HCT116 (cell line): Measurements from ENCODE around the gene TLN1. TPM values are rescaled to one million over a fixed set of nuclear protein-coding genes. Genes with fewer than 3 reads are reported as not detected.

Experiments
- ATAC-seq: fragments of 200-7000 bp; cut with Tn5 transposase; 2 replicates; pipeline ENCODE4 v1.9.1; 2020; ENCODE audit warnings: mild to moderate bottlenecking, moderate library complexity
- BruUV-seq: library from RNA; stranded (reverse); fragments of 400-500 nt; replicated peaks from 2 replicates; lab custom pipeline; 2021; lab: Mats Ljungman, UMichigan
- CTCF ChIA-PET: fragments of 300-600 bp; sonication (Branson Sonifier 250); formaldehyde crosslinking; loops from one replicate; lab custom pipeline; 2021; ENCODE audit warnings: antibody characterized with exemption; lab: Charles Lee
- POLR2A ChIA-PET: fragments of 300-600, 350-600 bp; sonication (Branson Sonifier 250); formaldehyde crosslinking; loops from one replicate; lab custom pipeline; 2021; ENCODE audit warnings: antibody characterized with exemption; lab: Charles Lee
- RAD21 ChIA-PET, 2 experiments: fragments of 300-600 bp; sonication (Branson Sonifier 250); formaldehyde crosslinking; loops; one replicate each; lab custom pipeline; 2023; ENCODE audit warnings: low total read pairs in 2 of 2; ENCODE audit not compliant: uncharacterized antibody in 2 of 2, unreplicated experiment in 2 of 2, low non-redundant PET in 1 of 2; lab: Charles Lee
- DNase-seq: peaks from one replicate; pipeline ENCODE4 v3.0.0-alpha.2; 2010; ENCODE audit warnings: low read depth, low spot score
- H2AFZ ChIP-seq: fragments of 200-600 bp; shearing (Covaris generic), sonication (generic); 2 replicates; pipeline ENCODE4 v1.6.1; 2017; ENCODE audit warnings: low read depth, mixed run types, mixed read lengths, antibody characterized with exemption, low read length; ENCODE audit not compliant: poor library complexity, severe bottlenecking
- H3K27ac ChIP-seq: 2 replicates; pipeline ENCODE4 v1.5.1; 2012; ENCODE audit warnings: low read depth, low read length
- H3K27me3 ChIP-seq: fragments of 200-600 bp; sonication (generic); 2 replicates; pipeline ENCODE4 v1.6.1; 2016; ENCODE audit warnings: mixed run types, low read length, mixed read lengths; ENCODE audit not compliant: insufficient read depth
- H3K36me3 ChIP-seq, 2 experiments: fragments of 200-500 bp in 1 of 2; fragments of 200-600 bp in 1 of 2; sonication (Bioruptor generic) in 1 of 2; sonication (generic) in 1 of 2; 2 replicates each; pipeline versions ENCODE4 v1.5.1 to v1.6.1; 2014 to 2016; ENCODE audit warnings: low read length in 2 of 2, inconsistent platforms in 1 of 2, mixed read lengths in 1 of 2, mixed run types in 1 of 2; ENCODE audit not compliant: insufficient read depth in 2 of 2, control insufficient read depth in 1 of 2
- H3K4me1 ChIP-seq, 2 experiments: fragments of 200-600 bp in 1 of 2; sonication (generic) in 1 of 2; 2 replicates each; pipeline versions ENCODE4 v1.5.1 to v1.6.1; 2012 to 2017; ENCODE audit warnings: low read length in 2 of 2, inconsistent platforms in 1 of 2, mild to moderate bottlenecking in 1 of 2, mixed read lengths in 1 of 2, mixed run types in 1 of 2, moderate library complexity in 1 of 2; ENCODE audit not compliant: insufficient read depth in 2 of 2, control insufficient read depth in 1 of 2
- H3K4me2 ChIP-seq: fragments of 200-600 bp; sonication (generic); 2 replicates; pipeline ENCODE4 v1.6.1; 2017; ENCODE audit warnings: mixed run types, low read length, mixed read lengths
- H3K4me3 ChIP-seq, 2 experiments: fragments of 200-600 bp in 1 of 2; sonication (generic) in 1 of 2; replicated peaks in 1 of 2; 2 replicates each; pipeline ENCODE4 v1.5.1; 2011 to 2016; ENCODE audit warnings: low read length in 2 of 2, control low read depth in 1 of 2, low read depth in 1 of 2, mild to moderate bottlenecking in 1 of 2, mixed read lengths in 1 of 2, mixed run types in 1 of 2
- H3K79me2 ChIP-seq: fragments of 200-600 bp; sonication (generic); 2 replicates; pipeline ENCODE4 v1.6.1; 2017; ENCODE audit warnings: mild to moderate bottlenecking, mixed run types, low read length, moderate library complexity, mixed read lengths; ENCODE audit not compliant: insufficient read depth
- H3K9ac ChIP-seq: fragments of 200-600 bp; sonication (generic); 2 replicates; pipeline ENCODE4 v1.6.1; 2016; ENCODE audit warnings: low read length, mixed read lengths
- H3K9me2 ChIP-seq: fragments of 200-600 bp; sonication (generic), shearing (Covaris generic); 2 replicates; pipeline ENCODE4 v1.6.1; 2017; ENCODE audit warnings: mixed run types, mild to moderate bottlenecking, moderate library complexity; ENCODE audit not compliant: insufficient read depth
- H3K9me3 ChIP-seq, 2 experiments: fragments of 200-500 bp in 1 of 2; fragments of 200-600 bp in 1 of 2; sonication (Bioruptor generic) in 1 of 2; sonication (generic) in 1 of 2; 2 replicates each; pipeline ENCODE4 v1.6.1; 2014 to 2017; ENCODE audit warnings: low read length in 2 of 2, mixed read lengths in 2 of 2, inconsistent platforms in 1 of 2, low read depth in 1 of 2, mild to moderate bottlenecking in 1 of 2, mixed run types in 1 of 2, moderate library complexity in 1 of 2; ENCODE audit not compliant: control insufficient read depth in 1 of 2, insufficient read depth in 1 of 2
- H4K20me1 ChIP-seq: fragments of 200-600 bp; sonication (generic), shearing (Covaris generic); 2 replicates; pipeline ENCODE4 v1.6.1; 2017; ENCODE audit warnings: mixed run types, mild to moderate bottlenecking, moderate library complexity; ENCODE audit not compliant: insufficient read depth
- ATF3 ChIP-seq: IDR thresholded peaks from 2 replicates; pipeline ENCODE4 v1.6.1; 2012
- CBX3 ChIP-seq: IDR thresholded peaks from 2 replicates; pipeline ENCODE4 v1.6.1; 2012; ENCODE audit warnings: low read depth
- CEBPB ChIP-seq: IDR thresholded peaks from 2 replicates; pipeline ENCODE4 v1.6.1; 2012; ENCODE audit warnings: low read depth
- CTCF ChIP-seq, 3 experiments: fragments of 200-600 bp in 1 of 3; sonication (generic) in 1 of 3; IDR thresholded peaks in 2 of 3; conservative IDR thresholded peaks in 1 of 3; 2 replicates each; pipeline ENCODE4 v1.5.1; 2012 to 2017; ENCODE audit warnings: low read depth in 2 of 3, low read length in 2 of 3, antibody characterized with exemption in 1 of 3, borderline replicate concordance in 1 of 3, control low read depth in 1 of 3, mild to moderate bottlenecking in 1 of 3, mixed read lengths in 1 of 3, mixed run types in 1 of 3, moderate library complexity in 1 of 3; ENCODE audit not compliant: insufficient read depth in 1 of 3
- EZH2phosphoT487 ChIP-seq: fragments of 200-600 bp; IDR thresholded peaks from 2 replicates; pipeline ENCODE4 v1.6.1; 2018; ENCODE audit warnings: antibody characterized with exemption, borderline replicate concordance
- FOSL1 ChIP-seq: IDR thresholded peaks from 2 replicates; pipeline ENCODE4 v1.6.1; 2012; ENCODE audit warnings: low read depth
- JUND ChIP-seq: IDR thresholded peaks from 2 replicates; pipeline ENCODE4 v1.6.1; 2012
- POLR2A ChIP-seq: IDR thresholded peaks from 2 replicates; pipeline ENCODE4 v1.7.0; 2011; ENCODE audit warnings: borderline replicate concordance; ENCODE audit not compliant: insufficient read depth, insufficient read length; ENCODE audit errors: extremely low read depth
- POLR2AphosphoS5 ChIP-seq: IDR thresholded peaks from 2 replicates; pipeline ENCODE4 v1.6.1; 2011; ENCODE audit warnings: mild to moderate bottlenecking, low read depth, low read length, moderate library complexity
- REST ChIP-seq: IDR thresholded peaks from 2 replicates; pipeline ENCODE4 v1.6.1; 2012; ENCODE audit warnings: low read depth
- SIN3A ChIP-seq: IDR thresholded peaks from 2 replicates; pipeline ENCODE4 v1.6.1; 2012; ENCODE audit warnings: low read depth
- SP1 ChIP-seq: IDR thresholded peaks from 2 replicates; pipeline ENCODE4 v1.6.1; 2012; ENCODE audit warnings: low read depth
- SRF ChIP-seq: IDR thresholded peaks from 2 replicates; pipeline ENCODE4 v1.6.1; 2012; ENCODE audit warnings: low read depth
- intact Hi-C: fragments of 100-400 bp; cut with micrococcal nuclease; formaldehyde crosslinking; loops from 2 replicates; pipeline ENCODE4 v1.10.0; 2022
- total RNA-seq: library from RNA; stranded (reverse); gene quantifications from one replicate; pipeline ENCODE4 v1.2.1, GENCODE V29; 2021; ENCODE audit not compliant: unreplicated experiment

Gene TLN1
- total RNA-seq, 1 experiment from 2014 or later = 144 TPM

GRCh38 chr9:35690614-35691333 lies 41.2 kb downstream of the TLN1 start:
- no TSS peak for BruUV-seq
- H3K4me3 ChIP-seq = peak overlapping the region; percentile 83 to 90
- H3K27ac ChIP-seq = peak overlapping the region; percentile 97
- H3K36me3 ChIP-seq = peaks cover 14 to 25% of the 10 kb centered on the region in 2 experiments; a peak in 3 of 4 replicates
- CTCF ChIA-PET = interaction anchor here (0.9 to 1.4 kb wide), 3 partner anchors 10 to 988 kb away, joined by 3 to 8 read pairs (median 3); partner anchors contain the start of genes CCDC107 and RMRP
- no peaks in the 10 kb centered on the region for H3K9me3 ChIP-seq
- peak overlapping the region; percentile 39 for H2AFZ ChIP-seq
- DNase-seq (no peak), ATAC-seq (peak; percentile 64)
- intact Hi-C loops = loop anchor here (2.0 to 5.0 kb wide), 2 partner anchors 34 to 37 kb away; no protein-coding TSS in a partner anchor
- H3K4me2 ChIP-seq = peak overlapping the region; percentile 90
- H3K79me2 ChIP-seq = peaks cover 38% of the 10 kb centered on the region
- peak overlapping the region; percentile 96 for H3K9ac ChIP-seq
- H3K9me2 ChIP-seq = no peaks in the 10 kb centered on the region
- no peaks in the 10 kb centered on the region for H3K27me3 ChIP-seq
- RAD21 ChIA-PET = interaction anchor here (0.6 to 1.2 kb wide), 3 partner anchors 44 to 87 kb away, joined by 3 read pairs; no protein-coding TSS in a partner anchor
- no peaks in the 10 kb centered on the region for H4K20me1 ChIP-seq
- 0 out of 2 replicates have a peak, but pooled peaks have one; percentile 16 for TF ChIP-seq POLR2AphosphoS5
- TF ChIP-seq SP1 = no peak
- H3K4me1 ChIP-seq = peaks cover 18 to 30% of the 10 kb centered on the region in 2 experiments
- POLR2A ChIA-PET = interaction anchor here (0.7 to 4.2 kb wide), 5 partner anchors 11 to 618 kb away, joined by 3 to 16 read pairs (median 5); partner anchors contain the start of genes ARHGEF39, CREB3, TLN1 and VCP

GRCh38 chr9:35690294-35690613 lies 41.7 kb downstream of the TLN1 start:
- ChIA-PET RAD21 (interaction anchor here in 1 of 2 experiments (0.6 kb wide), 1 partner anchor 86 kb away, joined by 3 read pairs; no protein-coding TSS in a partner anchor), CTCF (interaction anchor here (0.9 to 1.4 kb wide), 3 partner anchors 11 to 988 kb away, joined by 3 to 8 read pairs (median 3); partner anchors contain the start of genes CCDC107 and RMRP), POLR2A (interaction anchor here (1.0 to 4.2 kb wide), 3 partner anchors 10 to 618 kb away, joined by 3 to 16 read pairs (median 15); partner anchors contain the start of genes ARHGEF39 and VCP)
- ATAC-seq = no peak
- no peak for DNase-seq
- no peaks in the 10 kb centered on the region for H3K9me2 ChIP-seq
- peak overlapping the region; percentile 97 for H3K27ac ChIP-seq
- peak overlapping the region; percentile 90 for H3K4me2 ChIP-seq
- peaks cover 19 to 29% of the 10 kb centered on the region in 2 experiments; a peak in 3 of 4 replicates for H3K36me3 ChIP-seq
- peak overlapping the region; percentile 96 for H3K9ac ChIP-seq
- BruUV-seq = no TSS peak
- H3K79me2 ChIP-seq = peaks cover 42% of the 10 kb centered on the region
- no peaks in the 10 kb centered on the region for H3K27me3 ChIP-seq
- no peaks in the 10 kb centered on the region for H4K20me1 ChIP-seq
- no peak overlapping the region for H2AFZ ChIP-seq
- peaks cover 18 to 30% of the 10 kb centered on the region in 2 experiments for H3K4me1 ChIP-seq
- intact Hi-C loops = loop anchor here (2.0 to 5.0 kb wide), 2 partner anchors 33 to 37 kb away; no protein-coding TSS in a partner anchor
- peak overlapping the region; percentile 83 to 90 for H3K4me3 ChIP-seq
- no peaks in the 10 kb centered on the region for H3K9me3 ChIP-seq
- TF ChIP-seq REST (no peak), CTCF (IDR thresholded peaks at IDR 0.05 in 2 of 3, conservative IDR thresholded peaks at IDR 0.05 in 1 of 3; ENCODE audit: borderline replicate concordance in 1 of 3, insufficient read depth in 1 of 3, low read depth in 2 of 3, low read length in 2 of 3) (no peak), ATF3 (no peak), EZH2phosphoT487 (no peak), POLR2A (no peak), CEBPB (no peak), FOSL1 (no peak), SP1 (no peak), JUND (no peak), CBX3 (no peak), SIN3A (no peak), SRF (no peak)
